SKM-1 (cell line): ENCODE data around the gene SMARCD3.

Source experiments
- DNase-seq: peaks from one replicate; lab custom pipeline; 2025; ENCODE audit not compliant: unreplicated experiment; lab: John Stamatoyannopoulos, UW

Gene SMARCD3

GRCh38 chr7:151192002-151192539 lies 56.4 kb downstream of the SMARCD3 start:
- DNase-seq = no peak

GRCh38 chr7:151191544-151191943 lies 57.0 kb downstream of the SMARCD3 start:
- DNase-seq = no peak

- no peak for DNase-seq
Measured at GRCh38 chr7:151189038-151189437, 59.5 kb downstream of the SMARCD3 start.
